Measurements from ENCODE around the gene GABRA4.
A peak's percentile ranks its signal among the peaks of the same experiment; 100 is the strongest.

GABRA4 gene

GRCh38 chr4:46993075-46994006 lies at the start of gene GABRA4:
Gene GABRA4 (minus strand): TSS chr4:46993581. CDS start chr4:46993424, 157 bp downstream.
- H3K27ac Mint-ChIP-seq: peak within 1 kb of the TSS; percentile 49
- peak; percentile 55 for DNase-seq
- H3K4me1 Mint-ChIP-seq: peaks cover 22% of the 10 kb centered on the region
- no peak for TF ChIP-seq CTCF (IDR thresholded peaks at IDR 0.05)
- H3K36me3 Mint-ChIP-seq (ENCODE audit: low read depth): no peaks in the 10 kb centered on the region
- H3K27me3 Mint-ChIP-seq (ENCODE audit: low read depth, poor library complexity): peaks cover 75% of the 10 kb centered on the region
- peak within 1 kb of the TSS; percentile 80 for H3K4me3 Mint-ChIP-seq
- no peaks in the 10 kb centered on the region for H3K9me3 Mint-ChIP-seq

- H3K27ac Mint-ChIP-seq: no peak overlapping the region
- H3K36me3 Mint-ChIP-seq (ENCODE audit: low read depth): no peaks in the 10 kb centered on the region
- H3K4me3 Mint-ChIP-seq: no peak overlapping the region
- peaks cover 18% of the 10 kb centered on the region for H3K27me3 Mint-ChIP-seq (ENCODE audit: low read depth, poor library complexity)
- H3K9me3 Mint-ChIP-seq: no peaks in the 10 kb centered on the region
- no peak for TF ChIP-seq CTCF (IDR thresholded peaks at IDR 0.05)
- no peak for DNase-seq
- H3K4me1 Mint-ChIP-seq: no peaks in the 10 kb centered on the region
Observed at GRCh38 chr4:47040828-47041227, 47.4 kb upstream of the GABRA4 start.

- TF ChIP-seq CTCF (IDR thresholded peaks at IDR 0.05): no peak
- Mint-ChIP-seq H3K9me3 (no peaks in the 10 kb centered on the region), H3K27ac (no peak overlapping the region), H3K4me3 (no peak overlapping the region), H3K27me3 (ENCODE audit: low read depth, poor library complexity) (peaks cover 22% of the 10 kb centered on the region), H3K36me3 (ENCODE audit: low read depth) (no peaks in the 10 kb centered on the region), H3K4me1 (no peaks in the 10 kb centered on the region)
- DNase-seq: no peak
Observed at GRCh38 chr4:47038263-47038662, 44.9 kb upstream of the GABRA4 start.

- Mint-ChIP-seq H3K9me3 (no peaks in the 10 kb centered on the region), H3K36me3 (ENCODE audit: low read depth) (no peaks in the 10 kb centered on the region), H3K27me3 (ENCODE audit: low read depth, poor library complexity) (peaks cover 42% of the 10 kb centered on the region), H3K4me1 (peaks cover 17% of the 10 kb centered on the region), H3K4me3 (peak overlapping the region; percentile 89), H3K27ac (no peak overlapping the region)
- DNase-seq: peak; percentile 85
- TF ChIP-seq CTCF (IDR thresholded peaks at IDR 0.05): peak; percentile 90
Observed at GRCh38 chr4:47032405-47033106, 39.2 kb upstream of the GABRA4 start.

GRCh38 chr4:47031751-47032404 lies 38.5 kb upstream of the GABRA4 start:
- H3K27me3 Mint-ChIP-seq (ENCODE audit: low read depth, poor library complexity): peaks cover 42% of the 10 kb centered on the region
- peak; percentile 13 for DNase-seq
- H3K9me3 Mint-ChIP-seq: no peaks in the 10 kb centered on the region
- no peak overlapping the region for H3K27ac Mint-ChIP-seq
- H3K36me3 Mint-ChIP-seq (ENCODE audit: low read depth): no peaks in the 10 kb centered on the region
- peak overlapping the region; percentile 89 for H3K4me3 Mint-ChIP-seq
- no peak for TF ChIP-seq CTCF (IDR thresholded peaks at IDR 0.05)
- H3K4me1 Mint-ChIP-seq: peaks cover 17% of the 10 kb centered on the region

Measured in nephron progenitor cell (in vitro differentiated cells).